ENCODE results near the gene CACYBP. TPM values are rescaled to one million over a fixed set of nuclear protein-coding genes. Genes with fewer than 3 reads are reported as not detected.

CACYBP gene
- total and polyA plus RNA-seq, 2 donors (not counting 3 experiments of a cell fraction or from before 2014, with no cell fraction given), result 29.5 to 149 TPM

- no peaks in the 10 kb centered on the region for H3K9me1 ChIP-seq (replicated peaks; ENCODE audit: control insufficient read depth, extremely low read depth, insufficient read depth, low read length)
- H3K27ac ChIP-seq (ENCODE audit: insufficient read depth, low read depth, low read length), result no peak overlapping the region
- DNase-seq (ENCODE audit: low read depth, low spot score) (no peak), FAIRE-seq (no peak)
- H3K36me3 ChIP-seq (ENCODE audit: control insufficient read depth in 2 of 2, extremely low read depth in 1 of 2, insufficient read depth in 2 of 2, low read length in 2 of 2), result peaks cover 1 to 9% of the 10 kb centered on the region in 2 experiments
- H3K79me2 ChIP-seq (ENCODE audit: control insufficient read depth, insufficient read depth, low read length), result peaks cover 81% of the 10 kb centered on the region
- peaks cover 5% of the 10 kb centered on the region for H4K20me1 ChIP-seq (replicated peaks; ENCODE audit: control insufficient read depth, extremely low read depth, insufficient read depth, low read length)
- dilution Hi-C loops (cut with MboI; ENCODE audit: extremely low pct_ligation_motif_present, low sequenced_read_pairs), result no loop called here
- H3K4me2 ChIP-seq (ENCODE audit: insufficient read depth, low read length), result no peak overlapping the region
- BruUV-seq (replicated peaks), result no TSS peak
- H3K4me3 ChIP-seq (replicated peaks in 1 of 3; ENCODE audit: insufficient read depth in 1 of 3, low read depth in 1 of 3, low read length in 3 of 3), result no peak overlapping the region
- H3K9me3 ChIP-seq (replicated peaks; ENCODE audit: control insufficient read depth, insufficient read depth, low read length), result no peaks in the 10 kb centered on the region
- no peak for TF ChIP-seq FOS (IDR thresholded peaks at IDR 0.05; ENCODE audit: borderline replicate concordance, insufficient read depth, low read length)
- TF ChIP-seq JUN (IDR thresholded peaks at IDR 0.05; ENCODE audit: borderline replicate concordance, insufficient read depth, insufficient read length, low read depth), result no peak
- no peak for TF ChIP-seq EZH2 (IDR thresholded peaks at IDR 0.05; ENCODE audit: borderline replicate concordance, low read depth, low read length, severe bottlenecking)
- no peak for TF ChIP-seq MAX (IDR thresholded peaks at IDR 0.05; ENCODE audit: insufficient read depth, insufficient read length)
- TF ChIP-seq POLR2A (IDR thresholded peaks at IDR 0.05; ENCODE audit: low read depth, low read length), result no peak
- no peak for TF ChIP-seq CTCF (IDR thresholded peaks at IDR 0.05; ENCODE audit: extremely low read depth in 1 of 2, insufficient read depth in 1 of 2, low read depth in 1 of 2, low read length in 2 of 2)
- TF ChIP-seq POLR2AphosphoS5 (IDR thresholded peaks at IDR 0.05; ENCODE audit: insufficient read depth, low read depth, low read length), result no peak
- no peak for TF ChIP-seq MYC (IDR thresholded peaks at IDR 0.05; ENCODE audit: low read depth, low read length)
- no peak for TF ChIP-seq GATA2 (IDR thresholded peaks at IDR 0.05; ENCODE audit: insufficient read depth, insufficient read length, low read depth, low read length)
- no peak overlapping the region for H3K9ac ChIP-seq (replicated peaks; ENCODE audit: extremely low read depth, insufficient read depth, low read length)
- H3K4me1 ChIP-seq (ENCODE audit: control insufficient read depth, extremely low read depth, insufficient read depth, low read length), result peaks cover 12% of the 10 kb centered on the region
- H3K27me3 ChIP-seq (ENCODE audit: control insufficient read depth in 2 of 2, insufficient read depth in 2 of 2, low read length in 2 of 2), result no peaks in the 10 kb centered on the region
- intact Hi-C loops (cut with micrococcal nuclease), result no loop called here
- ChIA-PET CTCF (interaction anchor here (1.0 to 1.3 kb wide), 3 partner anchors 11 to 122 kb away, joined by 3 to 6 read pairs (median 4); partner anchors contain the start of gene MRPS14), POLR2A (no interaction called here)
- H2AFZ ChIP-seq (ENCODE audit: low read depth, low read length), result no peak overlapping the region
These were observed 3.3 kb downstream of the CACYBP start for GRCh38 chr1:175002910-175003517.
